ENCODE data around the gene PIR. TPM values are rescaled to one million over a fixed set of nuclear protein-coding genes. Genes with fewer than 3 reads are reported as not detected.

Gene PIR
- total RNA-seq, 1 experiment from 2014 or later = 29.7 TPM

GRCh38 chrX:15524417-15524816 is 31.3 kb upstream of the PIR start:
- no peak overlapping the region for H3K9ac ChIP-seq (ENCODE audit: extremely low read depth, insufficient read length, low read length)
- Mint-ChIP-seq H3K4me3 (no peak overlapping the region), H3K27me3 (ENCODE audit: low read depth) (peaks cover 11% of the 10 kb centered on the region), H3K27ac (no peak overlapping the region), H3K4me1 (no peaks in the 10 kb centered on the region), H3K36me3 (ENCODE audit: insufficient read depth in 1 of 3, low read depth in 3 of 3) (no peaks in the 10 kb centered on the region), H3K9me3 (no peaks in the 10 kb centered on the region; a peak in 1 of 5 replicates)
- H3K23ac ChIP-seq (ENCODE audit: insufficient read length, low read depth, low read length) = no peak overlapping the region
- H4K91ac ChIP-seq (ENCODE audit: insufficient read length, low read depth, low read length) = no peak overlapping the region
- no peak for DNase-seq
- H3K23me2 ChIP-seq (ENCODE audit: insufficient read length, low read depth, low read length, poor library complexity, severe bottlenecking) = no peaks in the 10 kb centered on the region
- no peak overlapping the region for H2AFZ ChIP-seq (ENCODE audit: low read length)
- H3K4ac ChIP-seq (ENCODE audit: low read depth, low read length) = no peak overlapping the region
- no peak overlapping the region for H2BK5ac ChIP-seq (ENCODE audit: insufficient read length, low read length)
- TF ChIP-seq CTCF (conservative IDR thresholded peaks at IDR 0.05) = no peak
- no peak overlapping the region for H3K14ac ChIP-seq (ENCODE audit: insufficient read depth, low read length)
- no peak overlapping the region for H2BK15ac ChIP-seq (ENCODE audit: low read depth, low read length)
- H3K56ac ChIP-seq (ENCODE audit: insufficient read length, low read depth, low read length) = no peak overlapping the region
- H3K4me1 ChIP-seq (ENCODE audit: insufficient read depth, low read length) = no peaks in the 10 kb centered on the region
- H3K79me2 ChIP-seq (ENCODE audit: insufficient read depth, low read length) = no peaks in the 10 kb centered on the region
- no peaks in the 10 kb centered on the region for H3K79me1 ChIP-seq (ENCODE audit: insufficient read depth, low read depth, low read length, poor library complexity, severe bottlenecking)
- H3K18ac ChIP-seq (ENCODE audit: insufficient read length, low read depth, low read length) = no peak overlapping the region
- no peak overlapping the region for H2BK120ac ChIP-seq (ENCODE audit: low read depth, low read length, poor library complexity, severe bottlenecking)
- H3K9me3 ChIP-seq (ENCODE audit: control insufficient read depth, low read depth, low read length) = no peaks in the 10 kb centered on the region
- no peak overlapping the region for H4K5ac ChIP-seq (ENCODE audit: insufficient read length, low read depth, low read length)
- no peak overlapping the region for H2BK12ac ChIP-seq (ENCODE audit: insufficient read length, low read depth, low read length)
- H3K27me3 ChIP-seq (ENCODE audit: insufficient read depth, low read length) = no peaks in the 10 kb centered on the region
- no peaks in the 10 kb centered on the region for H4K20me1 ChIP-seq (ENCODE audit: control insufficient read depth, insufficient read depth, insufficient read length)
- no peak overlapping the region for H2AK5ac ChIP-seq (ENCODE audit: insufficient read length, low read length)
- no peak overlapping the region for H3K27ac ChIP-seq (ENCODE audit: insufficient read length, low read depth, low read length)
- no peak overlapping the region for H4K8ac ChIP-seq (replicated peaks; ENCODE audit: insufficient read length, low read depth, low read length)
- H2BK20ac ChIP-seq (ENCODE audit: low read depth, low read length, poor library complexity, severe bottlenecking) = no peak overlapping the region
- H3T11ph ChIP-seq (ENCODE audit: low read length) = no peak overlapping the region
- H3K4me2 ChIP-seq (ENCODE audit: insufficient read depth, insufficient read length, low read length) = no peak overlapping the region

All from H9 (cell line).